ENCODE results near the gene SUV39H1.

Gene SUV39H1

DNA sequence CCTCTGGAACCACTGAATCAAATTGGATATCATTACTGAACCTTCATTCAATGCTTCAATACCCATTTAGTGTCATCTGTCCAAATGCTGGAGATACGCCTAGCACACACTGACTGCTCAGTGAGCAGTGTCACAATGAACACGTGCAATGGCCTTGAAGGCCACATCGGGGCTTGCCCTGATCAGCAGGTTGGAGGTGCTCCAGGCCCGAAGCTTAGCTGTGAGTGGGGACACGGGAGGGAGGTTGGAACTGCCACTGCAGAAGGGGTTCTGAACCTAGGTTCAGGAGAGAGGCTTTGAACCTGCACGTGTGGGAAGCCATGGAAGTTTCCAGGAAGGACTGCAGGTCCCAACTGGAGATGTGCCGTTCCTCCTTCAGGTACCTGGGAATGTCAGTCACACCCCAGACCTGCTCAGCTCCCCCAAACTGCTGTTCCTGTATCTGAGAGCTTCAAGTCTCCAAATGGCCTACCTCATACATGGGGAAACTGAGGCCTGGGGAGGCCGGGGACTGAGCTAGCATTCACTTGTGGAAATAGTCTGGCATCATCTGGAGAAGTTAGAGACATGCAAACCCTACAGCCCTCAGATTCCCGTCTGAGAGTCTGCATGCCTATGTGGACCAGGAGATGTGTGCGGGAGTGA, 14.9 kb upstream of the SUV39H1 start:
- TF ChIP-seq, protein P1, sequence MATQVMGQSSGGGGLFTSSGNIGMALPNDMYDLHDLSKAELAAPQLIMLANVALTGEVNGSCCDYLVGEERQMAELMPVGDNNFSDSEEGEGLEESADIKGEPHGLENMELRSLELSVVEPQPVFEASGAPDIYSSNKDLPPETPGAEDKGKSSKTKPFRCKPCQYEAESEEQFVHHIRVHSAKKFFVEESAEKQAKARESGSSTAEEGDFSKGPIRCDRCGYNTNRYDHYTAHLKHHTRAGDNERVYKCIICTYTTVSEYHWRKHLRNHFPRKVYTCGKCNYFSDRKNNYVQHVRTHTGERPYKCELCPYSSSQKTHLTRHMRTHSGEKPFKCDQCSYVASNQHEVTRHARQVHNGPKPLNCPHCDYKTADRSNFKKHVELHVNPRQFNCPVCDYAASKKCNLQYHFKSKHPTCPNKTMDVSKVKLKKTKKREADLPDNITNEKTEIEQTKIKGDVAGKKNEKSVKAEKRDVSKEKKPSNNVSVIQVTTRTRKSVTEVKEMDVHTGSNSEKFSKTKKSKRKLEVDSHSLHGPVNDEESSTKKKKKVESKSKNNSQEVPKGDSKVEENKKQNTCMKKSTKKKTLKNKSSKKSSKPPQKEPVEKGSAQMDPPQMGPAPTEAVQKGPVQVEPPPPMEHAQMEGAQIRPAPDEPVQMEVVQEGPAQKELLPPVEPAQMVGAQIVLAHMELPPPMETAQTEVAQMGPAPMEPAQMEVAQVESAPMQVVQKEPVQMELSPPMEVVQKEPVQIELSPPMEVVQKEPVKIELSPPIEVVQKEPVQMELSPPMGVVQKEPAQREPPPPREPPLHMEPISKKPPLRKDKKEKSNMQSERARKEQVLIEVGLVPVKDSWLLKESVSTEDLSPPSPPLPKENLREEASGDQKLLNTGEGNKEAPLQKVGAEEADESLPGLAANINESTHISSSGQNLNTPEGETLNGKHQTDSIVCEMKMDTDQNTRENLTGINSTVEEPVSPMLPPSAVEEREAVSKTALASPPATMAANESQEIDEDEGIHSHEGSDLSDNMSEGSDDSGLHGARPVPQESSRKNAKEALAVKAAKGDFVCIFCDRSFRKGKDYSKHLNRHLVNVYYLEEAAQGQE (IDR thresholded peaks at IDR 0.05; ENCODE audit: insufficient read depth in 1 of 2, low read depth in 2 of 2, low read length in 2 of 2), result no peak
- TF ChIP-seq FOXP2 (optimal IDR thresholded peaks at IDR 0.05; ENCODE audit: borderline replicate concordance, extremely low read depth, extremely low read length, insufficient read depth), result no peak
- no peak for TF ChIP-seq POLR2AphosphoS5 (IDR thresholded peaks at IDR 0.05; ENCODE audit: low read depth, low read length)
- TF ChIP-seq TAF1 (IDR thresholded peaks at IDR 0.05; ENCODE audit: borderline replicate concordance, insufficient read depth, low read length), result no peak
- no peak for TF ChIP-seq SIN3A (IDR thresholded peaks at IDR 0.05; ENCODE audit: borderline replicate concordance, insufficient read depth, low read length)

DNA sequence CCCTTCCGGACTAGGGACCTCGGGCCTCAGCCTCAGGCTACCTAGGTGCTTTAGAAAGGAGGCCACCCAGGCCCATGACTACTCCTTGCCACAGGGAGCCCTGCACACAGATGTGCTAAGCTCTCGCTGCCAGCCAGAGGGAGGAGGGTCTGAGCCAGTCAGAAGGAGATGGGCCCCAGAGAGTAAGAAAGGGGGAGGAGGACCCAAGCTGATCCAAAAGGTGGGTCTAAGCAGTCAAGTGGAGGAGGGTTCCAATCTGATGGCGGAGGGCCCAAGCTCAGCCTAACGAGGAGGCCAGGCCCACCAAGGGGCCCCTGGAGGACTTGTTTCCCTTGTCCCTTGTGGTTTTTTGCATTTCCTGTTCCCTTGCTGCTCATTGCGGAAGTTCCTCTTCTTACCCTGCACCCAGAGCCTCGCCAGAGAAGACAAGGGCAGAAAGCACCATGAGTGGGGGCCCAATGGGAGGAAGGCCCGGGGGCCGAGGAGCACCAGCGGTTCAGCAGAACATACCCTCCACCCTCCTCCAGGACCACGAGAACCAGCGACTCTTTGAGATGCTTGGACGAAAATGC, 13.0 kb upstream of the SUV39H1 start, which contains the start of gene WAS:
TSS of gene WAS (plus strand) at position 389 of the 572 bp plus-strand sequence. CDS start at position 444, 55 bp downstream.
- TF ChIP-seq TAF1 (IDR thresholded peaks at IDR 0.05; ENCODE audit: borderline replicate concordance, insufficient read depth, low read length) (no peak), POLR2AphosphoS5 (IDR thresholded peaks at IDR 0.05; ENCODE audit: low read depth, low read length) (no peak), FOXP2 (optimal IDR thresholded peaks at IDR 0.05; ENCODE audit: borderline replicate concordance, extremely low read depth, extremely low read length, insufficient read depth) (no peak), SIN3A (IDR thresholded peaks at IDR 0.05; ENCODE audit: borderline replicate concordance, insufficient read depth, low read length) (no peak)
- TF ChIP-seq, protein P1 (IDR thresholded peaks at IDR 0.05; ENCODE audit: insufficient read depth in 1 of 2, low read depth in 2 of 2, low read length in 2 of 2), result no peak

DNA sequence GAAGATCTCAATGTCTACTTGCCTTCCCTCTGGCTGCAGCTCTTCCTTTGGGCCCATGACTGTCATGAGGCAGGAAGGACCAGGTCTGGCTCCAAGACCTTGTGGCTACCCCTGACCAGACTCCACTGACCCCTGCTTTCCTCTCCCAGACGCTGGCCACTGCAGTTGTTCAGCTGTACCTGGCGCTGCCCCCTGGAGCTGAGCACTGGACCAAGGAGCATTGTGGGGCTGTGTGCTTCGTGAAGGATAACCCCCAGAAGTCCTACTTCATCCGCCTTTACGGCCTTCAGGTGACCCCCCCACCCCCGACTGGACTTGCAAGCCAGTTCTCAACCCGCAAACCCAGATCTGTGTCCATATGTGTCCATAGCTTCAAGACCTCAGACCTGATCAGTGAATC, 12.4 kb upstream of the SUV39H1 start:
- TF ChIP-seq, protein P1 (IDR thresholded peaks at IDR 0.05; ENCODE audit: insufficient read depth in 1 of 2, low read depth in 2 of 2, low read length in 2 of 2), result no peak
- TF ChIP-seq TAF1 (IDR thresholded peaks at IDR 0.05; ENCODE audit: borderline replicate concordance, insufficient read depth, low read length) (no peak), POLR2AphosphoS5 (IDR thresholded peaks at IDR 0.05; ENCODE audit: low read depth, low read length) (no peak), FOXP2 (optimal IDR thresholded peaks at IDR 0.05; ENCODE audit: borderline replicate concordance, extremely low read depth, extremely low read length, insufficient read depth) (no peak), SIN3A (IDR thresholded peaks at IDR 0.05; ENCODE audit: borderline replicate concordance, insufficient read depth, low read length) (no peak)

DNA sequence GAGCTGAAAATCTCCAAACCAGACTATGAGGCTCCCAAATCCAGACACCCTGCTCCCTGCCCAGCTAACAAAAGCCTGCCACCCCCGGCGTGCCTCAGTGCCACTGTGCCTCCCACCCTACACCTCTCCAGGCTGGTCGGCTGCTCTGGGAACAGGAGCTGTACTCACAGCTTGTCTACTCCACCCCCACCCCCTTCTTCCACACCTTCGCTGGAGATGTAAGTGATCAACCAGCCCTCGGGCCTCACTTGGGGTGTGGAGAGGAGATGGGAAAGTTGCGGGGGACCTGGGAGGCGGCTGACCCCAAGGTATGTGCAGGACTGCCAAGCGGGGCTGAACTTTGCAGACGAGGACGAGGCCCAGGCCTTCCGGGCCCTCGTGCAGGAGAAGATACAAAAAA, 11.1 kb upstream of the SUV39H1 start:
- TF ChIP-seq POLR2AphosphoS5 (IDR thresholded peaks at IDR 0.05; ENCODE audit: low read depth, low read length), result no peak
- TF ChIP-seq TAF1 (IDR thresholded peaks at IDR 0.05; ENCODE audit: borderline replicate concordance, insufficient read depth, low read length), result no peak

DNA sequence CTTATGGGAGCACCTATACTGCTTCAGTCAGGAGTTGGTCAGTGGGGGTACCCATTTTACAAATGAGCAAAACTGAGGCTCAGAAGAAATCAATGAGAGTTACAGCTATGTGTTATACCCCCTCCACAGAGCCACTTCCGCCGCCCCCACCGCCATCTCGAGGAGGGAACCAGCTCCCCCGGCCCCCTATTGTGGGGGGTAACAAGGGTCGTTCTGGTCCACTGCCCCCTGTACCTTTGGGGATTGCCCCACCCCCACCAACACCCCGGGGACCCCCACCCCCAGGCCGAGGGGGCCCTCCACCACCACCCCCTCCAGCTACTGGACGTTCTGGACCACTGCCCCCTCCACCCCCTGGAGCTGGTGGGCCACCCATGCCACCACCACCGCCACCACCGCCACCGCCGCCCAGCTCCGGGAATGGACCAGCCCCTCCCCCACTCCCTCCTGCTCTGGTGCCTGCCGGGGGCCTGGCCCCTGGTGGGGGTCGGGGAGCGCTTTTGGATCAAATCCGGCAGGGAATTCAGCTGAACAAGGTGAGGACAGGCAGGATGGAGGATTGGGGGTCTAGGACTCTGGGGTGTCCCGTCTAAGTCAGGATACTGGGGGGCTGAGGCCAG, 7.9 kb upstream of the SUV39H1 start:
- TF ChIP-seq POLR2AphosphoS5 (IDR thresholded peaks at IDR 0.05; ENCODE audit: low read depth, low read length) (no peak), SIN3A (IDR thresholded peaks at IDR 0.05; ENCODE audit: borderline replicate concordance, insufficient read depth, low read length) (no peak), FOXP2 (optimal IDR thresholded peaks at IDR 0.05; ENCODE audit: borderline replicate concordance, extremely low read depth, extremely low read length, insufficient read depth) (no peak)
- TF ChIP-seq, protein P1 (IDR thresholded peaks at IDR 0.05; ENCODE audit: insufficient read depth in 1 of 2, low read depth in 2 of 2, low read length in 2 of 2), result no peak

Data from PFSK-1 (cell line).